ENCODE measurements around the gene CARD10.
"Not testable (repeated sequence)": the region's sequence is repeated elsewhere in the genome, so short reads cannot be mapped to it uniquely, and the experiment has no call there.

DNA sequence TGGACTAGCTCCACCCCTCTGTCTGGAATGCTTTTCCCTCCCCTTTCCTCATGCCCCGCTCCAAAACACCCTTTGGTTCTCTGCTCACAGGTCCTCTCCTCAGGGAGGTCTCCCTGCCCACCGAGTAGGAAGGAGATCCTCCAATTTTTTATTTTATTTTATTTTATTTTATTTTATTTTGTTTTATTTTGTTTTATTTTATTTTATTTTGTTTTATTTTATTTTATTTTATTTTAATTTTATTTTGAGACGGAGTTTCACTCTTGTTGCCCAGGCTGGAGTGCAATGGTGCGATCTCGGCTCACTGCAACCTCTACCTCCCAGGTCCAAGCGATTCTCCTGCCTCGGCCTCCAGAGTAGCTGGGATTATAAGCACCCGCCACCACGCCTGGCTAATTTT is 8.7 kb upstream of the CARD10 start:
- TF ChIP-seq, protein P1, sequence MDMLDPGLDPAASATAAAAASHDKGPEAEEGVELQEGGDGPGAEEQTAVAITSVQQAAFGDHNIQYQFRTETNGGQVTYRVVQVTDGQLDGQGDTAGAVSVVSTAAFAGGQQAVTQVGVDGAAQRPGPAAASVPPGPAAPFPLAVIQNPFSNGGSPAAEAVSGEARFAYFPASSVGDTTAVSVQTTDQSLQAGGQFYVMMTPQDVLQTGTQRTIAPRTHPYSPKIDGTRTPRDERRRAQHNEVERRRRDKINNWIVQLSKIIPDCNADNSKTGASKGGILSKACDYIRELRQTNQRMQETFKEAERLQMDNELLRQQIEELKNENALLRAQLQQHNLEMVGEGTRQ (IDR thresholded peaks at IDR 0.05; ENCODE audit: low read length), result not testable (repeated sequence)
- TF ChIP-seq POLR2A (IDR thresholded peaks at IDR 0.05; ENCODE audit: control extremely low read depth in 1 of 2, low read depth in 2 of 2, low read length in 2 of 2); SUZ12 (IDR thresholded peaks at IDR 0.05; ENCODE audit: low read length); YY1 (IDR thresholded peaks at IDR 0.05; ENCODE audit: low read depth, low read length); HDAC6 (IDR thresholded peaks at IDR 0.05; ENCODE audit: low read depth, low read length); GTF2F1 (IDR thresholded peaks at IDR 0.05; ENCODE audit: borderline replicate concordance, low read depth, low read length); RFX5 (IDR thresholded peaks at IDR 0.05; ENCODE audit: borderline replicate concordance, low read depth, low read length); POLR2AphosphoS5 (IDR thresholded peaks at IDR 0.05; ENCODE audit: low read depth, low read length); EGR1 (IDR thresholded peaks at IDR 0.05; ENCODE audit: borderline replicate concordance, low read depth, low read length): not testable (repeated sequence)
- TF ChIP-seq, protein P2, sequence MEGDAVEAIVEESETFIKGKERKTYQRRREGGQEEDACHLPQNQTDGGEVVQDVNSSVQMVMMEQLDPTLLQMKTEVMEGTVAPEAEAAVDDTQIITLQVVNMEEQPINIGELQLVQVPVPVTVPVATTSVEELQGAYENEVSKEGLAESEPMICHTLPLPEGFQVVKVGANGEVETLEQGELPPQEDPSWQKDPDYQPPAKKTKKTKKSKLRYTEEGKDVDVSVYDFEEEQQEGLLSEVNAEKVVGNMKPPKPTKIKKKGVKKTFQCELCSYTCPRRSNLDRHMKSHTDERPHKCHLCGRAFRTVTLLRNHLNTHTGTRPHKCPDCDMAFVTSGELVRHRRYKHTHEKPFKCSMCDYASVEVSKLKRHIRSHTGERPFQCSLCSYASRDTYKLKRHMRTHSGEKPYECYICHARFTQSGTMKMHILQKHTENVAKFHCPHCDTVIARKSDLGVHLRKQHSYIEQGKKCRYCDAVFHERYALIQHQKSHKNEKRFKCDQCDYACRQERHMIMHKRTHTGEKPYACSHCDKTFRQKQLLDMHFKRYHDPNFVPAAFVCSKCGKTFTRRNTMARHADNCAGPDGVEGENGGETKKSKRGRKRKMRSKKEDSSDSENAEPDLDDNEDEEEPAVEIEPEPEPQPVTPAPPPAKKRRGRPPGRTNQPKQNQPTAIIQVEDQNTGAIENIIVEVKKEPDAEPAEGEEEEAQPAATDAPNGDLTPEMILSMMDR (IDR thresholded peaks at IDR 0.05; ENCODE audit: control extremely low read depth in 1 of 3, insufficient read depth in 1 of 3, low read depth in 1 of 3, low read length in 3 of 3), result not testable (repeated sequence)
- TF ChIP-seq, protein P3, sequence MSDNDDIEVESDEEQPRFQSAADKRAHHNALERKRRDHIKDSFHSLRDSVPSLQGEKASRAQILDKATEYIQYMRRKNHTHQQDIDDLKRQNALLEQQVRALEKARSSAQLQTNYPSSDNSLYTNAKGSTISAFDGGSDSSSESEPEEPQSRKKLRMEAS (IDR thresholded peaks at IDR 0.05), result not testable (repeated sequence)
